ENCODE results near the gene PXDN.

GRCh38 chr2:1688859-1689258 is 55.5 kb downstream of the PXDN start:
- TF ChIP-seq CTCF (IDR thresholded peaks at IDR 0.05) (no peak), POLR2A (IDR thresholded peaks at IDR 0.05) (no peak)
